ENCODE results near the gene SMYD2. TPM values are rescaled to one million over a fixed set of nuclear protein-coding genes. Genes with fewer than 3 reads are reported as not detected.
A peak's percentile ranks its signal among the peaks of the same experiment; 100 is the strongest.

The SMYD2 gene
- total and polyA plus RNA-seq, 10 of the 15 experiments (the other 5 are each of a cell fraction or from before 2014, with no cell fraction given): 8.3 to 55.7 (median 26.4) TPM

- TF ChIP-seq, protein P1, sequence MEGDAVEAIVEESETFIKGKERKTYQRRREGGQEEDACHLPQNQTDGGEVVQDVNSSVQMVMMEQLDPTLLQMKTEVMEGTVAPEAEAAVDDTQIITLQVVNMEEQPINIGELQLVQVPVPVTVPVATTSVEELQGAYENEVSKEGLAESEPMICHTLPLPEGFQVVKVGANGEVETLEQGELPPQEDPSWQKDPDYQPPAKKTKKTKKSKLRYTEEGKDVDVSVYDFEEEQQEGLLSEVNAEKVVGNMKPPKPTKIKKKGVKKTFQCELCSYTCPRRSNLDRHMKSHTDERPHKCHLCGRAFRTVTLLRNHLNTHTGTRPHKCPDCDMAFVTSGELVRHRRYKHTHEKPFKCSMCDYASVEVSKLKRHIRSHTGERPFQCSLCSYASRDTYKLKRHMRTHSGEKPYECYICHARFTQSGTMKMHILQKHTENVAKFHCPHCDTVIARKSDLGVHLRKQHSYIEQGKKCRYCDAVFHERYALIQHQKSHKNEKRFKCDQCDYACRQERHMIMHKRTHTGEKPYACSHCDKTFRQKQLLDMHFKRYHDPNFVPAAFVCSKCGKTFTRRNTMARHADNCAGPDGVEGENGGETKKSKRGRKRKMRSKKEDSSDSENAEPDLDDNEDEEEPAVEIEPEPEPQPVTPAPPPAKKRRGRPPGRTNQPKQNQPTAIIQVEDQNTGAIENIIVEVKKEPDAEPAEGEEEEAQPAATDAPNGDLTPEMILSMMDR (IDR thresholded peaks at IDR 0.05 in 2 of 3, conservative IDR thresholded peaks at IDR 0.05 in 1 of 3; ENCODE audit: control insufficient read depth in 2 of 3, extremely low read depth in 1 of 3, insufficient read depth in 1 of 3, low read depth in 3 of 3, low read length in 3 of 3): no peak
- TF ChIP-seq ZBTB40 (IDR thresholded peaks at IDR 0.05; ENCODE audit: borderline replicate concordance): no peak
Measured at GRCh38 chr1:214324896-214325800, 44.2 kb downstream of the SMYD2 start (continued).

DNA sequence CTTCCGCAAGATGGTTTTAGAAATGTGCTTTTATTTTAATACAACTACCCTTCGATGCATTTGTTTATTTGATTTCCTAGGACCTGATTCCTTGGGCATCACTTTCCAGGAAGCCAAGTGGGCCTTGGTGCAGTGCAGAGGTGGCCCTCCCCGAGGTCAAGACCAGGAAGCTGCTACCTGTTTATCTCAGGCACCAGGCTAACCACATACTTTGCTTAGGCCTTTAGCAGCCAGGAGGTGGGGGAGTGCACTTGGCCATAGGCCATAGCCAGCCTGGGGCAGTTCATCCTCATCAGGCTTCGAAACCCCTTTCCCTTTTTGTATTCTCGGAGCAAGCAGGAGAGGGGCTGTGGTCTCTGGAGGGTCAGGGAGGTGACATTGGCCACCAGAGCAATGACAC lies 45.4 kb downstream of the SMYD2 start:
- CTCF ChIA-PET: interaction anchor here (0.8 to 17.7 kb wide), 8 partner anchors 11 to 1203 kb away, joined by 3 to 597 read pairs (median 112); no protein-coding TSS in a partner anchor
- Histone ChIP-seq H3K9ac (ENCODE audit: control insufficient read depth, insufficient read depth, low read length) (no peak overlapping the region), H4K20me1 (ENCODE audit: control insufficient read depth, insufficient read depth) (no peaks in the 10 kb centered on the region), H3K27ac (ENCODE audit: control insufficient read depth, insufficient read depth) (no peak overlapping the region), H3K27me3 (replicated peaks in 1 of 2; ENCODE audit: control insufficient read depth in 2 of 2, insufficient read depth in 2 of 2, low read length in 1 of 2) (no peaks in the 10 kb centered on the region), H3K4me3 (no peak overlapping the region), H3K36me3 (ENCODE audit: control insufficient read depth in 2 of 2, insufficient read depth in 2 of 2, low read length in 1 of 2) (peaks cover 0 to 5% of the 10 kb centered on the region in 2 experiments; a peak in 1 of 4 replicates), H3K79me2 (ENCODE audit: control insufficient read depth, insufficient read depth, low read length) (no peaks in the 10 kb centered on the region), H2AFZ (ENCODE audit: control insufficient read depth, low read depth, low read length) (no peak overlapping the region), H3K4me1 (ENCODE audit: control insufficient read depth, insufficient read depth, low read length) (peaks cover 8% of the 10 kb centered on the region), H3K4me2 (ENCODE audit: control insufficient read depth, insufficient read depth) (no peak overlapping the region), H3K9me3 (replicated peaks; ENCODE audit: control insufficient read depth, insufficient read depth, low read length) (no peaks in the 10 kb centered on the region)
- no TSS peak for BruUV-seq (replicated peaks)
- TF ChIP-seq PAX8 (IDR thresholded peaks at IDR 0.05) (no peak), RUNX3 (IDR thresholded peaks at IDR 0.05; ENCODE audit: low read length) (peak; percentile 31; the same call in 1 of the 2 replicates)
- WGBS (ENCODE audit: insufficient coverage, insufficient replicate concordance, low lambda C conversion rate, missing lambda C conversion rate): 50% methylated on average over 5 of the region's 5 CpGs
- intact Hi-C loops (cut with micrococcal nuclease; ENCODE audit: unreplicated experiment) (loop anchor here (5.0 kb wide), 1 partner anchor 199 kb away; no protein-coding TSS in a partner anchor), in situ Hi-C loops (cut with MboI) (no loop called here)
- SMC1A ChIA-PET (ENCODE audit: uncharacterized antibody, unreplicated experiment): interaction anchor here (0.7 to 12.2 kb wide), 11 partner anchors 8 to 431 kb away, joined by 3 to 323 read pairs (median 11); no protein-coding TSS in a partner anchor
- FAIRE-seq: no peak
- ATAC-seq: no peak
- no peak for DNase-seq (ENCODE audit: low read depth, low spot score)
- RAD21 ChIA-PET (ENCODE audit: unreplicated experiment): interaction anchor here (3.3 to 10.5 kb wide), 4 partner anchors 8 to 112 kb away, joined by 11 to 175 read pairs (median 28); no protein-coding TSS in a partner anchor
- POLR2A ChIA-PET: interaction anchor here (0.8 kb wide), 1 partner anchor 16 kb away, joined by 3 read pairs; no protein-coding TSS in a partner anchor

Measured in GM12878 (cell line).